Pancreas (tissue), 10 donors: ENCODE measurements around the gene ANK2. TPM values are rescaled to one million over a fixed set of nuclear protein-coding genes. Genes with fewer than 3 reads are reported as not detected.
A peak's percentile ranks its signal among the peaks of the same experiment; 100 is the strongest.

Experiments
- ATAC-seq, 4 donors: fragments of 200-7000 bp; cut with Tn5 transposase; one replicate each; pipeline versions ENCODE4 v1.8.0 to v1.9.1; 2020; ENCODE audit warnings: mild to moderate bottlenecking in 4 of 4, moderate library complexity in 4 of 4
- DNase-seq, 6 donors: peaks; one replicate each; pipeline ENCODE4 v3.0.0-alpha.2; 2020
- FAIRE-seq: peaks from 2 replicates; lab custom pipeline; 2012; peaks lifted over from hg19 to GRCh38; lab: Jason Lieb, UNC
- H3K27ac ChIP-seq, 4 donors: fragments of 200-600 bp; sonication (generic); 1 replicate in 3 of 4; 2 replicates in 1 of 4; pipeline versions ENCODE4 v1.5.0 to v1.8.0; 2020
- H3K27me3 ChIP-seq, 4 donors: fragments of 200-600 bp; one replicate each; pipeline ENCODE4 v1.8.0; 2021
- H3K36me3 ChIP-seq, 3 donors: fragments of 200-600 bp; sonication (generic) in 1 of 3; one replicate each; pipeline versions ENCODE4 v1.5.0 to v1.8.0; 2020 to 2021
- H3K4me1 ChIP-seq, 3 donors: fragments of 200-600 bp; one replicate each; pipeline ENCODE4 v1.8.0; 2021
- H3K4me3 ChIP-seq, 4 donors: fragments of 200-600 bp; sonication (generic) in 2 of 4; one replicate each; pipeline versions ENCODE4 v1.5.0 to v1.8.0; 2020 to 2021
- H3K9me3 ChIP-seq, 4 donors: fragments of 200-600 bp; one replicate each; pipeline ENCODE4 v1.8.0; 2021
- CTCF ChIP-seq, 4 donors: fragments of 200-600 bp; sonication (generic) in 3 of 4; IDR thresholded peaks; one replicate each; pipeline versions ENCODE4 v1.5.0 to v1.8.0; 2021; ENCODE audit warnings: antibody characterized with exemption in 4 of 4
- whole genome bisulfite sequencing, 2 donors: extraction: QIAGEN DNeasy Blood & Tissue Kit; methylation state at CpG; one replicate each; pipeline ENCODE4 v1.1.7; 2013; 5-methylcytosine and 5-hydroxymethylcytosine counted together
- intact Hi-C, 3 donors: fragments of 100-400 bp; cut with DNase I; formaldehyde crosslinking; loops; one replicate each; pipeline versions ENCODE4 v1.11.1 to v1.14.2; 2022
- polyA plus RNA-seq, 2 donors: library from polyadenylated mRNA; stranded (reverse); fragments of 200-250 nt; gene quantifications; one replicate each; pipeline ENCODE4 v1.2.3, GENCODE V29; 2013
- total RNA-seq, 6 donors: library from RNA; stranded (reverse); fragmentation: NEBNext Ultra II Directional in 4 of 6; extraction: Animal tissue kit (Norgen Biotek cat#: 25700) in 4 of 6; gene quantifications; one replicate each; pipeline versions ENCODE4 v1.2.1 to v1.2.4, GENCODE V29; 2021 to 2023
- donor health status: healthy with polysubstance abuse.
- donor health status: DM: no; HTN: no; CAD: no; lungs with moderate emphysema.
- donor health status: DM: no; HTN: no; CAD: no.
- donor health status: control.
- donor health status: control.
- donor health status: Bipolar disorder and iron deficiency.
- donor health status: DM: yes; HTN: yes; CAD: no.
- donor health status: DM: no; HTN: no; CAD: no.
- donor health status: DM: no; HTN: no; CAD: no.
- donor health status: DM: yes; HTN: yes; CAD: no.

Gene ANK2
- total and polyA plus RNA-seq, 8 donors: 1.0 to 4.2 (median 2.7) TPM

- no peak overlapping the region for H3K4me3 ChIP-seq
- ATAC-seq (peak in 3 of 4 donors; percentile 40 to 59 (median 58)), FAIRE-seq (no peak), DNase-seq (peak in 1 of 6 donors; percentile 52)
- intact Hi-C loops: no loop called here
- peak overlapping the region in 1 of 4 donors; percentile 93 for H3K27ac ChIP-seq
- TF ChIP-seq CTCF (IDR thresholded peaks at IDR 0.05): no peak
- no peaks in the 10 kb centered on the region for H3K36me3 ChIP-seq
- 76% methylated on average over 8 of the region's 8 CpGs for WGBS, 2 donors
- H3K4me1 ChIP-seq: peaks cover 5 to 25% (median 24%) of the 10 kb centered on the region in 3 donors
- no peaks in the 10 kb centered on the region for H3K9me3 ChIP-seq
- no peaks in the 10 kb centered on the region for H3K27me3 ChIP-seq
These were observed 96.3 kb downstream of the ANK2 start for GRCh38 chr4:113145519-113146291.

GRCh38 chr4:113146876-113147358 is 97.5 kb downstream of the ANK2 start:
- H3K4me3 ChIP-seq: peak overlapping the region in 2 of 4 donors; percentile 29 to 30
- intact Hi-C loops: no loop called here
- peaks cover 5 to 16% (median 15%) of the 10 kb centered on the region in 3 donors for H3K4me1 ChIP-seq
- H3K27ac ChIP-seq: peak overlapping the region; percentile 38 to 93 (median 74)
- DNase-seq (peak in 5 of 6 donors; percentile 9 to 51 (median 19)), ATAC-seq (peak; percentile 72 to 83 (median 78)), FAIRE-seq (no peak)
- no peaks in the 10 kb centered on the region for H3K27me3 ChIP-seq
- no peaks in the 10 kb centered on the region for H3K9me3 ChIP-seq
- 25 to 27% methylated on average over 10 of the region's 10 CpGs for WGBS, 2 donors
- no peaks in the 10 kb centered on the region for H3K36me3 ChIP-seq
- no peak for TF ChIP-seq CTCF (IDR thresholded peaks at IDR 0.05)

GRCh38 chr4:113147498-113148111 is 98.2 kb downstream of the ANK2 start:
- no peak for TF ChIP-seq CTCF (IDR thresholded peaks at IDR 0.05)
- Histone ChIP-seq H3K4me1 (peaks cover 5 to 10% (median 8%) of the 10 kb centered on the region in 3 donors), H3K27ac (peak overlapping the region; percentile 38 to 93 (median 74)), H3K36me3 (no peaks in the 10 kb centered on the region), H3K27me3 (no peaks in the 10 kb centered on the region), H3K9me3 (no peaks in the 10 kb centered on the region), H3K4me3 (peak overlapping the region in 2 of 4 donors; percentile 29 to 30)
- intact Hi-C loops: no loop called here
- WGBS, 2 donors: 12 to 30% methylated on average over 2 of the region's 2 CpGs
- ATAC-seq (peak; percentile 73 to 79 (median 78)), DNase-seq (no peak), FAIRE-seq (no peak)

GRCh38 chr4:113148925-113149324 is 99.5 kb downstream of the ANK2 start:
- Histone ChIP-seq H3K4me1 (peaks cover 5 to 10% (median 8%) of the 10 kb centered on the region in 3 donors), H3K36me3 (no peaks in the 10 kb centered on the region), H3K4me3 (no peak overlapping the region), H3K9me3 (no peaks in the 10 kb centered on the region), H3K27ac (no peak overlapping the region), H3K27me3 (no peaks in the 10 kb centered on the region)
- FAIRE-seq (no peak), DNase-seq (no peak), ATAC-seq (no peak)
- intact Hi-C loops: no loop called here
- TF ChIP-seq CTCF (IDR thresholded peaks at IDR 0.05): no peak
